Measurements from ENCODE around the gene LARP7. TPM values are rescaled to one million over a fixed set of nuclear protein-coding genes. Genes with fewer than 3 reads are reported as not detected.
"Not testable (repeated sequence)": the region's sequence is repeated elsewhere in the genome, so short reads cannot be mapped to it uniquely, and the experiment has no call there.

The LARP7 gene
- total RNA-seq, 4 donors from 2014 or later: 59.1 to 74.2 (median 65.4) TPM

DNA sequence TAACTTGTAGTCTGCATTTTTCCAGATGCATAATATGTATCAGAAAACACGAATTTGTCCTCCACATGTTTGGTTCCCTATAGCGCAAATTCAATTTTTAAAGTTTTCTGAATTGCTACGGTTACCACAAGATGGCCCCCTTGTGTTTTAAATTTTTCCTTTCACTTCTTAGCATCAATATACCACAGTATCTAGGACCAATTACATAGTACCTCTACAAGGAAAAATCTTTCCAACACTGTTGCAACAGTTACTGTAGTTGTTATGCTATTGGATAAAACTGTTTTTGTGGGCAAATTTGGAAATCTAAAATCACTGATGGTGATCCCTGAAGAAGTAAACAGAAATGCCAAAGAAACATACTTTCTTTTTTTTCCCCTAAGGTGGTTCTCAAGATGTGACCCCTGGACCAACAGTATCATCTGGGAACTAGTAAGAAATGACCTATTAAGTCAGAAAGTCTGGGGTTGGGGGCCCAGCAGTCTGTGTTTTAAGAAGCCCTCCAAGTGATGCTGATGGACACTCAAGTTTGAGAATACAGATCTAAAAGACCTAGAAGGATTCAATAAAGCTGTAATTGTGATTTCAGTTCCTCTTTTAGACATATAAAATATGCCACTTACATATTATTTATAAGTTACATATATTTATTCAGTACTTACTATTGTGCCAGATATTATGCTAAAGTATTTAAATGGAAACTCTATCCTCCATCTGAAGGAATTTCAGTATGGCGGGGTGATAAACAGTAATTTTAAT is 3.3 kb upstream of the LARP7 start:
- no peak for ATAC-seq
- peaks cover 0 to 24% of the 10 kb centered on the region in 2 donors for H3K36me3 ChIP-seq
- whole genome bisulfite sequencing, 2 donors (ENCODE audit: low coverage in 1 of 2): 27 to 31% methylated on average over 4 of the region's 4 CpGs
- H3K27me3 ChIP-seq: no peaks in the 10 kb centered on the region
- TF ChIP-seq, protein P1, sequence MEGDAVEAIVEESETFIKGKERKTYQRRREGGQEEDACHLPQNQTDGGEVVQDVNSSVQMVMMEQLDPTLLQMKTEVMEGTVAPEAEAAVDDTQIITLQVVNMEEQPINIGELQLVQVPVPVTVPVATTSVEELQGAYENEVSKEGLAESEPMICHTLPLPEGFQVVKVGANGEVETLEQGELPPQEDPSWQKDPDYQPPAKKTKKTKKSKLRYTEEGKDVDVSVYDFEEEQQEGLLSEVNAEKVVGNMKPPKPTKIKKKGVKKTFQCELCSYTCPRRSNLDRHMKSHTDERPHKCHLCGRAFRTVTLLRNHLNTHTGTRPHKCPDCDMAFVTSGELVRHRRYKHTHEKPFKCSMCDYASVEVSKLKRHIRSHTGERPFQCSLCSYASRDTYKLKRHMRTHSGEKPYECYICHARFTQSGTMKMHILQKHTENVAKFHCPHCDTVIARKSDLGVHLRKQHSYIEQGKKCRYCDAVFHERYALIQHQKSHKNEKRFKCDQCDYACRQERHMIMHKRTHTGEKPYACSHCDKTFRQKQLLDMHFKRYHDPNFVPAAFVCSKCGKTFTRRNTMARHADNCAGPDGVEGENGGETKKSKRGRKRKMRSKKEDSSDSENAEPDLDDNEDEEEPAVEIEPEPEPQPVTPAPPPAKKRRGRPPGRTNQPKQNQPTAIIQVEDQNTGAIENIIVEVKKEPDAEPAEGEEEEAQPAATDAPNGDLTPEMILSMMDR (IDR thresholded peaks at IDR 0.05): peak; percentile 21 to 60 (median 44)
- TF ChIP-seq EP300 (IDR thresholded peaks at IDR 0.05): no peak
- no peaks in the 10 kb centered on the region for H3K9me3 ChIP-seq
- H3K4me1 ChIP-seq: peaks cover 10 to 26% (median 12%) of the 10 kb centered on the region in 3 donors
- H3K4me3 ChIP-seq: no peak overlapping the region
- no peak overlapping the region for H3K27ac ChIP-seq

DNA sequence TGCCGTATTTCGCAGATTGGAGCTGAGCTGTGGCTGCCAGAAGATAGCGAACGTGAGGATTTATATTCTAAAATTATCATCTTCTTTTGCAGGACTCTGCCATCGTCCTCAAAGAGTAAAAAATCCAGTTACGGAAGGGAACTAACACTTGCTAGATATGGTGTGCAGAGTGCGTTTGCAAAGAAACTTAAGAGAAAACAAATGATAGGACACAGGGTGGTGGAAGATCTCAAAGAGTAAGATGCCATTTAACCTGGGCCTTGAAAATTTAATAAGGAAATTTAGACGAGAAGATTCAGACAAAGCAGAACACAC is 566 bp downstream of the LARP7 start:
- H3K4me1 ChIP-seq: peaks cover 10 to 54% (median 14%) of the 10 kb centered on the region in 3 donors
- 0% methylated on average over 8 of the region's 8 CpGs for WGBS, 2 donors (ENCODE audit: low coverage in 1 of 2)
- no peaks in the 10 kb centered on the region for H3K36me3 ChIP-seq
- TF ChIP-seq POLR2A (IDR thresholded peaks at IDR 0.05): no peak
- no peaks in the 10 kb centered on the region for H3K9me3 ChIP-seq
- H3K27me3 ChIP-seq: no peaks in the 10 kb centered on the region
- ATAC-seq: no peak
- H3K27ac ChIP-seq: peak overlapping the region; percentile 83 to 95 (median 92)
- peak overlapping the region; percentile 58 to 96 for H3K4me3 ChIP-seq

GRCh38 chr4:112642526-112642925 is 5.6 kb downstream of the LARP7 start:
- no peaks in the 10 kb centered on the region for H3K27me3 ChIP-seq
- ATAC-seq: no peak
- H3K4me1 ChIP-seq: peaks cover 6 to 45% (median 8%) of the 10 kb centered on the region in 3 donors
- H3K4me3 ChIP-seq: no peak overlapping the region
- WGBS, 2 donors (ENCODE audit: low coverage in 1 of 2): 75 to 79% methylated on average over 2 of the region's 2 CpGs
- TF ChIP-seq EP300 (IDR thresholded peaks at IDR 0.05) (no peak), POLR2AphosphoS5 (IDR thresholded peaks at IDR 0.05) (no peak), POLR2A (IDR thresholded peaks at IDR 0.05) (no peak)
- TF ChIP-seq, protein P1 (IDR thresholded peaks at IDR 0.05): no peak
- no peak overlapping the region for H3K27ac ChIP-seq
- peaks cover 12 to 40% of the 10 kb centered on the region in 2 donors for H3K36me3 ChIP-seq
- no peaks in the 10 kb centered on the region for H3K9me3 ChIP-seq

DNA sequence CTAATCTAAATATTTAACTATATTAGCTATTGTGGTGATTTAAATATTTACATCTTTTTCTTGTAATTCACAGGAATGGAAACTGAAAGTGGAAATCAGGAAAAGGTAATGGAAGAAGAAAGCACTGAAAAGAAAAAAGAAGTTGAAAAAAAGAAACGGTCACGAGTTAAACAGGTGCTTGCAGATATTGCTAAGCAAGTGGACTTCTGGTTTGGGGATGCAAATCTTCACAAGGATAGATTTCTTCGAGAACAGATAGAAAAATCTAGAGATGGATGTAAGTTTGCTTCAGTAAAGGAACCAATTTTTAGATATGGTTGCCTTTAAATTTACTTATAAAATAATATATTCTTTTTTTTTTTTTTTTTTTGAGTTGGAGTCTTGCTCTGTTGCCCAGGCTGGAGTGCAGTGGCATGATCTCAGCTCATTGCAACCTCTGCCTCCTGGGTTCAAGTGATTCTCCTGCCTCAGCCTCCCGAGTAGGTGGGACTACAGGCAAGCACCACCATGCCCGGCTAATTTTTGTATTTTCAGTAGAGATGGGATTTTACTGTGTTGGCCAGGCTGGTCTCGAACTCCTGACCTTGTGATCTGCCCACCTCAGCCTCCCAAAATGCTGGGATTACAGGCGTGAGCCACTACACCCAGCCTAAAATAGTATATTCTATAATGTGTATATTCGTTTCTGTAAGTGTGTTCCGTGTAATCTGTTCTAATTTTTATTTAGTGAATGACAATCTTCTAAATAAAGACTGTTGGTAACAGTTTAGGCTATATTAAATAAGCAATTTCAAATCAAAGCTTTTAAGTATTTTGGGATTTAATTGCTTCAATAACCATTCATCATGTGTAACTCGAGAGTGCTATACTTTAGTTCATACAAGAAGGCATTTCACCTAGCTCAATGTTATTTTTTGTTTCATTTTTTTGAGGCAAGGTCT is 7.9 kb downstream of the LARP7 start:
- H3K27me3 ChIP-seq, H3K9me3 ChIP-seq, H3K27ac ChIP-seq, ATAC-seq, H3K4me3 ChIP-seq: not testable (repeated sequence)
- H3K36me3 ChIP-seq: peaks cover 12 to 61% of the 10 kb centered on the region in 2 donors
- H3K4me1 ChIP-seq: peaks cover 0 to 26% (median 0%) of the 10 kb centered on the region in 3 donors
- 73 to 77% methylated on average over 7 to 8 of the region's 10 CpGs for WGBS, 2 donors (ENCODE audit: low coverage in 1 of 2)

DNA sequence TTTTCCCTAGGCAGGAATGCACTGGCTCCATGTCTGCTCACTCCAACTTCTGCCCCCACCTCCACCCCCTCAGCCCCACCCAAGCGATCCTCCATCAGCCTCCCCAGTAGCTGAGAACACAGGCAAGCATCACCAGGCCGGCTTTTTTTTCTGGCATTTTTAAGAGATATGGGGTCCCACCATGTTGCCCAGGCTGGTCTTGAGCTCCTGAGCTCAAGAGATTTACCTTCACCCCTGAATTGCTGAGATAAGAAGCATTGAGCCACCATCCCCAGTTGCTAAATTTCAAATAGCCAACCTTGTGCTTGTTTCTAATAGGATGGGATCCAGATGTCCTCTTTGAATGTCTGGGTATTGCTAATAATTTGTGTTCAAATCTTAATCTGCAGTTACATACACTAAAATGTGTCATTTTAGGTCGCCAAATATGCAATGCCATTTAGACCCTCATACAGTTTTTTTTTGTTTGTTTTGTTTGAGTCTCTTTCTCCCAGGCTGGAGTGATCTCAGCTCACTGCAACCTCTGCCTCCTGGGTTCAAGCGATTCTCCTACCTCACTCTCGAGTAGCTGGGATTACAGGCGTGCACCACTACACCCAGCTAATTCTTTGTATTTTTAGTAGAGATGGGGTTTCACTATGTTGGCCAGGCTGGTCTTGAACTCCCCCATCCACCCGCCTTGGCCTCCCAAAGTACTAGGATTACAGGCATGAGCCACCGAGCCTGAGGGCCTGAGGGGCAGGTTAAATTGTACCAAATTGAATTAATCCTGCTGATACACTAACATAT is 8.8 kb downstream of the LARP7 start:
- H3K36me3 ChIP-seq: peaks cover 12 to 70% of the 10 kb centered on the region in 2 donors
- 58 to 70% methylated on average over 2 to 6 of the region's 8 CpGs for WGBS, 2 donors (ENCODE audit: low coverage in 1 of 2)
- TF ChIP-seq POLR2A (IDR thresholded peaks at IDR 0.05): no peak
- TF ChIP-seq, protein P1 (IDR thresholded peaks at IDR 0.05): no peak
- no peak for TF ChIP-seq EP300 (IDR thresholded peaks at IDR 0.05)
- no peak for TF ChIP-seq POLR2AphosphoS5 (IDR thresholded peaks at IDR 0.05)

More for the DNA sequence above, 8.8 kb downstream of the LARP7 start:
- Histone ChIP-seq H3K27ac (no peak overlapping the region), H3K27me3 (no peaks in the 10 kb centered on the region), H3K4me3 (no peak overlapping the region), H3K4me1 (peaks cover 0 to 20% (median 0%) of the 10 kb centered on the region in 3 donors), H3K9me3 (no peaks in the 10 kb centered on the region)
- no peak for ATAC-seq
